Activated naive CD4-positive, alpha-beta T cell treated with anti-CD3 and anti-CD28 coated beads, Interleukin-2, amount 10 ng/mL, durations not matched to agents 7 days and 5 days (primary cell): ENCODE measurements around the gene SFSWAP.
"Not testable (repeated sequence)": the region's sequence is repeated elsewhere in the genome, so short reads cannot be mapped to it uniquely, and the experiment has no call there.

ENCODE experiments used
- CTCF ChIA-PET: fragments of 350-600 bp; sonication (Branson Sonifier 250); formaldehyde crosslinking; loops from one replicate; lab custom pipeline; 2021; ENCODE audit warnings: antibody characterized with exemption; lab: Charles Lee
- DNase-seq: peaks from one replicate; pipeline ENCODE4 v3.0.0-alpha.2; 2020
- H3K27ac Mint-ChIP-seq: one replicate; pipeline ENCODE4 v1.8.0; 2021; ENCODE audit warnings: mild to moderate bottlenecking, moderate library complexity, mixed read lengths
- H3K27me3 Mint-ChIP-seq: one replicate; pipeline ENCODE4 v1.8.0; 2021; ENCODE audit warnings: mild to moderate bottlenecking, mixed read lengths
- H3K36me3 Mint-ChIP-seq: one replicate; pipeline ENCODE4 v1.8.0; 2021; ENCODE audit warnings: mixed read lengths
- H3K4me1 Mint-ChIP-seq: one replicate; pipeline ENCODE4 v1.8.0; 2021; ENCODE audit warnings: mixed read lengths
- H3K4me3 Mint-ChIP-seq: one replicate; pipeline ENCODE4 v1.8.0; 2021; ENCODE audit warnings: mild to moderate bottlenecking, moderate library complexity, mixed read lengths
- H3K9me3 Mint-ChIP-seq: one replicate; pipeline ENCODE4 v1.8.0; 2021; ENCODE audit warnings: mixed read lengths

Gene SFSWAP

GRCh38 chr12:131796754-131797587 is 86.1 kb downstream of the SFSWAP start:
- CTCF ChIA-PET = no interaction called here
- Mint-ChIP-seq H3K4me1 (no peaks in the 10 kb centered on the region), H3K27ac (no peak overlapping the region), H3K27me3 (no peaks in the 10 kb centered on the region), H3K36me3 (peaks cover 54% of the 10 kb centered on the region), H3K4me3 (no peak overlapping the region), H3K9me3 (no peaks in the 10 kb centered on the region)
- no peak for DNase-seq

GRCh38 chr12:131797588-131797934 is 86.7 kb downstream of the SFSWAP start:
- H3K36me3 Mint-ChIP-seq = peaks cover 52% of the 10 kb centered on the region
- no peak overlapping the region for H3K27ac Mint-ChIP-seq
- H3K4me1 Mint-ChIP-seq = no peaks in the 10 kb centered on the region
- CTCF ChIA-PET = no interaction called here
- H3K4me3 Mint-ChIP-seq = no peak overlapping the region
- DNase-seq = no peak
- no peaks in the 10 kb centered on the region for H3K9me3 Mint-ChIP-seq
- H3K27me3 Mint-ChIP-seq = no peaks in the 10 kb centered on the region

- Mint-ChIP-seq H3K36me3 (peaks cover 41% of the 10 kb centered on the region), H3K27ac (no peak overlapping the region), H3K9me3 (no peaks in the 10 kb centered on the region), H3K4me1 (no peaks in the 10 kb centered on the region), H3K4me3 (no peak overlapping the region), H3K27me3 (no peaks in the 10 kb centered on the region)
- CTCF ChIA-PET = no interaction called here
- no peak for DNase-seq
These were observed 88.3 kb downstream of the SFSWAP start for GRCh38 chr12:131799195-131799594.

- CTCF ChIA-PET = no interaction called here
- Mint-ChIP-seq H3K27me3 (no peaks in the 10 kb centered on the region), H3K4me1 (no peaks in the 10 kb centered on the region), H3K36me3 (peaks cover 41% of the 10 kb centered on the region), H3K9me3 (no peaks in the 10 kb centered on the region), H3K4me3 (no peak overlapping the region), H3K27ac (no peak overlapping the region)
- no peak for DNase-seq
These were observed 89.1 kb downstream of the SFSWAP start for GRCh38 chr12:131799828-131800593.

- CTCF ChIA-PET = no interaction called here
- Mint-ChIP-seq H3K36me3 (peaks cover 43% of the 10 kb centered on the region), H3K4me1 (no peaks in the 10 kb centered on the region), H3K4me3 (no peak overlapping the region), H3K27me3 (no peaks in the 10 kb centered on the region), H3K27ac (no peak overlapping the region), H3K9me3 (peaks cover 3% of the 10 kb centered on the region)
- no peak for DNase-seq
These were observed 89.8 kb downstream of the SFSWAP start for GRCh38 chr12:131800594-131801135.

GRCh38 chr12:131801254-131801866 is 90.5 kb downstream of the SFSWAP start:
- Mint-ChIP-seq H3K4me3 (no peak overlapping the region), H3K27ac (no peak overlapping the region), H3K9me3 (peaks cover 3% of the 10 kb centered on the region), H3K4me1 (no peaks in the 10 kb centered on the region), H3K27me3 (no peaks in the 10 kb centered on the region), H3K36me3 (peaks cover 40% of the 10 kb centered on the region)
- DNase-seq = no peak
- CTCF ChIA-PET = no interaction called here

- H3K27me3 Mint-ChIP-seq = no peaks in the 10 kb centered on the region
- no peak overlapping the region for H3K4me3 Mint-ChIP-seq
These were observed 93.2 kb downstream of the SFSWAP start for GRCh38 chr12:131803961-131804521.

GRCh38 chr12:131805421-131805820 is 94.5 kb downstream of the SFSWAP start:
- H3K9me3 Mint-ChIP-seq = peaks cover 6% of the 10 kb centered on the region
- H3K27me3 Mint-ChIP-seq = no peaks in the 10 kb centered on the region
- peaks cover 5% of the 10 kb centered on the region for H3K4me1 Mint-ChIP-seq
- no peak overlapping the region for H3K27ac Mint-ChIP-seq
- H3K36me3 Mint-ChIP-seq = peaks cover 16% of the 10 kb centered on the region
- no peak overlapping the region for H3K4me3 Mint-ChIP-seq
- CTCF ChIA-PET = no interaction called here
- no peak for DNase-seq

More at GRCh38 chr12:131803961-131804521, 93.2 kb downstream of the SFSWAP start:
- no peak overlapping the region for H3K27ac Mint-ChIP-seq
- DNase-seq = no peak
- peaks cover 29% of the 10 kb centered on the region for H3K36me3 Mint-ChIP-seq
- CTCF ChIA-PET = interaction anchor here (0.6 kb wide), 1 partner anchor 699 kb away, joined by 3 read pairs; no protein-coding TSS in a partner anchor
- peaks cover 3% of the 10 kb centered on the region for H3K9me3 Mint-ChIP-seq
- H3K4me1 Mint-ChIP-seq = peaks cover 3% of the 10 kb centered on the region

- Mint-ChIP-seq H3K27ac (no peak overlapping the region), H3K4me3 (no peak overlapping the region), H3K27me3 (no peaks in the 10 kb centered on the region), H3K9me3 (peaks cover 8% of the 10 kb centered on the region), H3K4me1 (peaks cover 5% of the 10 kb centered on the region), H3K36me3 (peaks cover 11% of the 10 kb centered on the region)
- DNase-seq = no peak
- CTCF ChIA-PET = no interaction called here
These were observed 95.8 kb downstream of the SFSWAP start for GRCh38 chr12:131806674-131807073.

- Mint-ChIP-seq H3K4me1 (peaks cover 5% of the 10 kb centered on the region), H3K27me3 (no peaks in the 10 kb centered on the region), H3K27ac (peak overlapping the region; percentile 79), H3K9me3 (peaks cover 25% of the 10 kb centered on the region), H3K4me3 (peak overlapping the region; percentile 60), H3K36me3 (peaks cover 15% of the 10 kb centered on the region)
- CTCF ChIA-PET = no interaction called here
- peak; percentile 68 for DNase-seq
These were observed 98.0 kb downstream of the SFSWAP start for GRCh38 chr12:131808744-131809371.

- H3K27me3 Mint-ChIP-seq, CTCF ChIA-PET, H3K4me1 Mint-ChIP-seq, DNase-seq: not testable (repeated sequence)
- Mint-ChIP-seq H3K36me3 (peaks cover 15% of the 10 kb centered on the region), H3K4me3 (peak overlapping the region; percentile 60), H3K27ac (peak overlapping the region; percentile 81), H3K9me3 (peaks cover 27% of the 10 kb centered on the region)
These were observed 98.8 kb downstream of the SFSWAP start for GRCh38 chr12:131809476-131810254.

GRCh38 chr12:131810726-131811125 is 99.8 kb downstream of the SFSWAP start:
- Mint-ChIP-seq H3K4me1 (peaks cover 5% of the 10 kb centered on the region), H3K36me3 (peaks cover 13% of the 10 kb centered on the region), H3K27ac (peak overlapping the region; percentile 55), H3K9me3 (peaks cover 24% of the 10 kb centered on the region), H3K27me3 (no peaks in the 10 kb centered on the region), H3K4me3 (no peak overlapping the region)
- CTCF ChIA-PET = no interaction called here
- DNase-seq = no peak

- Mint-ChIP-seq H3K27ac (no peak overlapping the region), H3K36me3 (peaks cover 13% of the 10 kb centered on the region), H3K27me3 (no peaks in the 10 kb centered on the region), H3K4me3 (no peak overlapping the region), H3K4me1 (no peaks in the 10 kb centered on the region), H3K9me3 (peaks cover 20% of the 10 kb centered on the region)
- DNase-seq = no peak
- CTCF ChIA-PET = no interaction called here
These were observed 104.2 kb downstream of the SFSWAP start for GRCh38 chr12:131815131-131815530.
